Common myeloid progenitor, CD34-positive (primary cell): ENCODE measurements around the gene CFAP126. TPM values are rescaled to one million over a fixed set of nuclear protein-coding genes. Genes with fewer than 3 reads are reported as not detected.
"Not testable (repeated sequence)": the region's sequence is repeated elsewhere in the genome, so short reads cannot be mapped to it uniquely, and the experiment has no call there.

Experiments used
- CTCF ChIA-PET: fragments of 350-600 bp; sonication (Branson Sonifier 250); formaldehyde crosslinking; loops from one replicate; lab custom pipeline; 2021; ENCODE audit warnings: antibody characterized with exemption; lab: Charles Lee
- POLR2A ChIA-PET: fragments of 350-600 bp; sonication (Branson Sonifier 250); formaldehyde crosslinking; loops from one replicate; lab custom pipeline; 2021; ENCODE audit warnings: antibody characterized with exemption; lab: Charles Lee
- DNase-seq, 3 donors: peaks; one replicate each; pipeline versions ENCODE4 v3.0.0 to v3.0.0-alpha.2; 2013
- H3K27ac ChIP-seq, 2 experiments: 1 replicate in 1 of 2; 2 replicates in 1 of 2; pipeline ENCODE4 v1.7.0; 2013; ENCODE audit warnings: inconsistent platforms in 2 of 2, low read length in 2 of 2, mild to moderate bottlenecking in 2 of 2, low read depth in 1 of 2, moderate library complexity in 1 of 2; ENCODE audit not compliant: severe bottlenecking in 2 of 2, insufficient read depth in 1 of 2, poor library complexity in 1 of 2
- H3K27me3 ChIP-seq, 5 experiments: replicated peaks in 2 of 5; 1 replicate in 3 of 5; 2 replicates in 2 of 5; pipeline versions ENCODE4 v1.6.1 to v1.7.0; 2013; ENCODE audit warnings: low read length in 4 of 5, mild to moderate bottlenecking in 2 of 5, moderate library complexity in 2 of 5, inconsistent platforms in 1 of 5; ENCODE audit not compliant: insufficient read depth in 5 of 5, control insufficient read depth in 4 of 5
- H3K36me3 ChIP-seq, 4 experiments: 1 replicate in 2 of 4; 2 replicates in 2 of 4; pipeline versions ENCODE4 v1.6.1 to v1.7.0; 2013; ENCODE audit warnings: low read length in 3 of 4, control low read depth in 1 of 4, mild to moderate bottlenecking in 1 of 4; ENCODE audit not compliant: control insufficient read depth in 4 of 4, insufficient read depth in 4 of 4
- H3K4me1 ChIP-seq, 4 experiments: 1 replicate in 3 of 4; 2 replicates in 1 of 4; pipeline versions ENCODE4 v1.6.1 to v1.7.1; 2013; ENCODE audit warnings: low read length in 3 of 4, mild to moderate bottlenecking in 3 of 4, control low read depth in 1 of 4, inconsistent platforms in 1 of 4, moderate library complexity in 1 of 4; ENCODE audit not compliant: control insufficient read depth in 4 of 4, insufficient read depth in 4 of 4; ENCODE audit errors: control extremely low read depth in 1 of 4
- H3K4me3 ChIP-seq, 7 experiments: 1 replicate in 4 of 7; 2 replicates in 3 of 7; pipeline versions ENCODE4 v1.5.1 to v1.7.0; 2013; ENCODE audit warnings: mild to moderate bottlenecking in 7 of 7, low read length in 6 of 7, moderate library complexity in 6 of 7, inconsistent platforms in 2 of 7, low read depth in 2 of 7, control low read depth in 1 of 7; ENCODE audit not compliant: insufficient read depth in 4 of 7, control insufficient read depth in 1 of 7; ENCODE audit errors: extremely low read depth in 1 of 7
- H3K9me3 ChIP-seq, 5 experiments: 1 replicate in 4 of 5; 2 replicates in 1 of 5; pipeline versions ENCODE4 v1.6.1 to v1.7.1; 2013; ENCODE audit warnings: low read length in 4 of 5, mild to moderate bottlenecking in 2 of 5, inconsistent platforms in 1 of 5, low read depth in 1 of 5, moderate library complexity in 1 of 5; ENCODE audit not compliant: control insufficient read depth in 4 of 5, insufficient read depth in 2 of 5; ENCODE audit errors: control extremely low read depth in 1 of 5
- WGBS: methylation state at CpG from one replicate; pipeline ENCODE4 v1.1.5; 2013; ENCODE audit not compliant: insufficient coverage; 5-methylcytosine and 5-hydroxymethylcytosine counted together
- polyA plus RNA-seq: library from polyadenylated mRNA; unstranded; fragments of 120-200 nt; gene quantifications from one replicate; pipeline ENCODE4 v1.2.1, GENCODE V29; 2013

Gene CFAP126
- 5.0 TPM for polyA plus RNA-seq

- Histone ChIP-seq H3K4me1 (peaks cover 0 to 8% (median 2%) of the 10 kb centered on the region in 4 experiments), H3K9me3 (no peaks in the 10 kb centered on the region), H3K4me3 (peak within 1 kb of the TSS in 3 of 7 experiments; percentile 23 to 51 (median 41)), H3K27ac (peak within 1 kb of the TSS; percentile 81 to 94), H3K36me3 (peaks cover 0 to 31% (median 12%) of the 10 kb centered on the region in 4 experiments), H3K27me3 (no peaks in the 10 kb centered on the region)
- ChIA-PET POLR2A (no interaction called here), CTCF (interaction anchor here (0.7 to 3.3 kb wide), 25 partner anchors 9 to 230 kb away, joined by 3 to 26 read pairs (median 5); partner anchors contain the start of genes APOA2, NDUFS2, PPOX and SDHC)
- WGBS, result 10% methylated on average over 2 of the region's 6 CpGs
- peak; percentile 92 to 95 (median 94) for DNase-seq
These were observed at the start of gene CFAP126 for GRCh38 chr1:161367684-161368400. CFAP126 (minus strand) TSS chr1:161367876; CDS start chr1:161367868, 8 bp downstream.

DNA sequence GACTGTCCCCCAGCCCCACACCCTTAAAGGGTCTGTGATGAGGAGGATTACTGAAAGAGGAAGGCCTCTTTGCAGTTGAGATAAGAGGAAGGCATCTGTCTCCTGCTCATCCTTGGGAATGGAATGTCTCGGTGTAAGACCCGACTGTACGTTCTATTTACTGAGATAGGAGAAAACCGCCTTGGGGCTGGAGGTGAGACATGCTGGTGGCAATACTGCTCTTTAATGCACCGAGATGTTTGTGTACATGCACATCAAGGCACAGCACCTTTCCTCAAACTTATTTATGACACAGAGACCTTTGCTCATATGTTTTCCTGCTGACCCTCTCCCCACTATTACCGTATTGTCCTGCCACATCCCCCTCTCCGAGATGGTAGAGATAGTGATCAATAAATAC is 45.4 kb upstream of the CFAP126 start:
- H3K4me3 ChIP-seq, H3K9me3 ChIP-seq, CTCF ChIA-PET, H3K4me1 ChIP-seq, H3K36me3 ChIP-seq, H3K27ac ChIP-seq, DNase-seq, POLR2A ChIA-PET, H3K27me3 ChIP-seq: not testable (repeated sequence)
- 91% methylated on average over 6 of the region's 7 CpGs for WGBS

GRCh38 chr1:161410636-161410970 is 42.9 kb upstream of the CFAP126 start:
- H3K36me3 ChIP-seq, H3K4me1 ChIP-seq, H3K4me3 ChIP-seq, H3K27me3 ChIP-seq, POLR2A ChIA-PET, H3K27ac ChIP-seq, H3K9me3 ChIP-seq: not testable (repeated sequence)
- peak in 1 of 3 donors; percentile 24 for DNase-seq
- CTCF ChIA-PET, result interaction anchor here (0.7 to 1.3 kb wide), 3 partner anchors 10 to 1334 kb away, joined by 3 to 4 read pairs (median 3); no protein-coding TSS in a partner anchor
- WGBS, result 90% methylated on average over 4 of the region's 4 CpGs

DNA sequence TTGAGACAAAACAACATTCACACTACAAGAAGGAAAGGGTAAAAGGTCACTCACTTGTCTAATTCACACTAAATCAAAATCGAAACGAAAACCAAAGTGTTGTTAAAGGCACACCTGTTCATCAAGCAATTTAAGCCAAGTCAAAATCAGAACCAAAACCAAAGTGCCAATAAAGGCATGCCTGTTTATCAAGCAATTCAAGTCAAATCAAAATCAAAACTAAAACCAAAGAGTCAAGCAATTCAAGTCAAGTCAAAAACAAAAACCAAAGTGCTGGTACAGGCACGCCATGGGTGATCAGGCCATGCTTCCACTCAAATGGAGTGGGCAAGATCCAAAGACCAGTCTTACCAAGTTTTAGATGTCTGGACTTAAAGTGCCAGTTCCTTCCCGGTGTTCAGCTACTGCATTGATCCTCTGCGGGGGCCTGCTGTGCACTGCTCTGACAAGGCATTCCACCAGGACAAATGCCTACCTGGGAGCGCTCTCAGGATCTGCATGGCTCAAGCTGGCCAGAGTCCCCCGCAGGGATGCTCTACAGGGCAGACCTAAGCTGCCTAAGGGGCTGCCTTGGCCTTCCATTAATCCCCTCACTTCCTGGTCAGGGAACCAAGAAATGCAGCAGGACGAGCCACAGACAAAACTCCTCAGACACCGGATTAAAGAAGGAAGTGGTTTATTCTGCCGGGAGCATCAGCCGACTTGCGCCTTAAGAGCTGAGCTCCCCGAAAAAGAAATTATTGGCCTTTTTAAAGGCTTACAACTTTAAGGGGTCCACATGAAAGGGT is 42.4 kb upstream of the CFAP126 start:
- H3K27me3 ChIP-seq, POLR2A ChIA-PET, H3K36me3 ChIP-seq, DNase-seq, H3K27ac ChIP-seq, H3K4me3 ChIP-seq, H3K4me1 ChIP-seq, H3K9me3 ChIP-seq: not testable (repeated sequence)
- CTCF ChIA-PET, result interaction anchor here (0.7 to 1.3 kb wide), 3 partner anchors 10 to 1333 kb away, joined by 3 to 4 read pairs (median 3); no protein-coding TSS in a partner anchor
- 88% methylated on average over 12 of the region's 13 CpGs for WGBS

- 100% methylated on average over 3 of the region's 3 CpGs for WGBS
- POLR2A ChIA-PET, result no interaction called here
These were observed 40.9 kb upstream of the CFAP126 start for GRCh38 chr1:161408429-161409052.

DNA sequence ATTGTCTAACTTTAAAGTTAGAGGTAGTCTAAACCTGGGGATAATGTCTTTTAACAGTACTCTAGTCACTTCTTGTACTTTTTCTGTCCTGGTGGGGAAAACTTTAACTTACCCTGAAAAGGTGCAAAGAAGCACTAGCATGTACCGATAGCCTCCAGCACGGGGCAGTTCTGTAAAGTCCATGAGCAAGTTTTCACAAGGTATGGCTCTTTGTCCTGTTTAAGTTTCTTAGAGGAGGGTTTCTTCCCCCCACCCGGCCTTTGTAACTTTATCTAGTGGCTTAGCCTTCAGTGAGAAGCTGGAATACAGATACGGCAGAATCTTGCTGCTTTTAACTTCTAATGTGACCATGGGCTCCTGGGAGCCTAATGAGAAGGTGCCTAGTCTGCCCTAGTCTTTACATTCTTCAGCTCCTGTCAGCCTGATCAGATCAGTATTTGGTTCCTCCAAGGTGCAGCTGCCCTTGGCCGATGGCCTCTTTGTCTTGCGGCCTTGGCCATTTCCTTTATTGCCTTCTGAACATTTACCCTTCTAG is 39.8 kb upstream of the CFAP126 start:
- no peak for DNase-seq
- ChIA-PET POLR2A (no interaction called here), CTCF (interaction anchor here (1.0 kb wide), 1 partner anchor 13 kb away, joined by 3 read pairs; no protein-coding TSS in a partner anchor)
- Histone ChIP-seq H3K4me1 (no peaks in the 10 kb centered on the region), H3K27ac (no peak overlapping the region), H3K9me3 (peaks cover 0 to 7% (median 1%) of the 10 kb centered on the region in 5 experiments), H3K36me3 (no peaks in the 10 kb centered on the region), H3K4me3 (no peak overlapping the region), H3K27me3 (peaks cover 0 to 8% (median 0%) of the 10 kb centered on the region in 5 experiments)
- 89% methylated on average over 6 of the region's 6 CpGs for WGBS

More at GRCh38 chr1:161408429-161409052, 40.9 kb upstream of the CFAP126 start:
- CTCF ChIA-PET, result interaction anchor here (1.0 kb wide), 1 partner anchor 12 kb away, joined by 3 read pairs; no protein-coding TSS in a partner anchor
- peaks cover 0 to 7% (median 1%) of the 10 kb centered on the region in 5 experiments for H3K9me3 ChIP-seq
- no peak for DNase-seq
- H3K4me1 ChIP-seq, result no peaks in the 10 kb centered on the region
- no peaks in the 10 kb centered on the region for H3K36me3 ChIP-seq
- H3K27ac ChIP-seq, result no peak overlapping the region
- H3K27me3 ChIP-seq, result peaks cover 0 to 8% (median 0%) of the 10 kb centered on the region in 5 experiments
- no peak overlapping the region for H3K4me3 ChIP-seq
